Epithelial cell of esophagus (primary cell): ENCODE results near the gene ASPN.

ENCODE experiments used
- DNase-seq: peaks from one replicate; pipeline ENCODE4 v3.0.0; 2010; ENCODE audit warnings: low read depth
- H3K4me3 ChIP-seq: 2 replicates; pipeline ENCODE4 v1.5.1; 2011; ENCODE audit warnings: mild to moderate bottlenecking, low read length, control low read depth
- TF ChIP-seq, protein P1 (sequence below): IDR thresholded peaks from 2 replicates; pipeline ENCODE4 v1.5.1; 2011; ENCODE audit warnings: low read depth, mild to moderate bottlenecking, low read length, control low read depth, inconsistent platforms; ENCODE audit not compliant: insufficient read depth; ENCODE audit errors: missing control alignments

ASPN gene

GRCh38 chr9:92506184-92506857 lies 24.0 kb upstream of the ASPN start:
- H3K4me3 ChIP-seq, result no peak overlapping the region
- TF ChIP-seq, protein P1, sequence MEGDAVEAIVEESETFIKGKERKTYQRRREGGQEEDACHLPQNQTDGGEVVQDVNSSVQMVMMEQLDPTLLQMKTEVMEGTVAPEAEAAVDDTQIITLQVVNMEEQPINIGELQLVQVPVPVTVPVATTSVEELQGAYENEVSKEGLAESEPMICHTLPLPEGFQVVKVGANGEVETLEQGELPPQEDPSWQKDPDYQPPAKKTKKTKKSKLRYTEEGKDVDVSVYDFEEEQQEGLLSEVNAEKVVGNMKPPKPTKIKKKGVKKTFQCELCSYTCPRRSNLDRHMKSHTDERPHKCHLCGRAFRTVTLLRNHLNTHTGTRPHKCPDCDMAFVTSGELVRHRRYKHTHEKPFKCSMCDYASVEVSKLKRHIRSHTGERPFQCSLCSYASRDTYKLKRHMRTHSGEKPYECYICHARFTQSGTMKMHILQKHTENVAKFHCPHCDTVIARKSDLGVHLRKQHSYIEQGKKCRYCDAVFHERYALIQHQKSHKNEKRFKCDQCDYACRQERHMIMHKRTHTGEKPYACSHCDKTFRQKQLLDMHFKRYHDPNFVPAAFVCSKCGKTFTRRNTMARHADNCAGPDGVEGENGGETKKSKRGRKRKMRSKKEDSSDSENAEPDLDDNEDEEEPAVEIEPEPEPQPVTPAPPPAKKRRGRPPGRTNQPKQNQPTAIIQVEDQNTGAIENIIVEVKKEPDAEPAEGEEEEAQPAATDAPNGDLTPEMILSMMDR, result no peak

DNA sequence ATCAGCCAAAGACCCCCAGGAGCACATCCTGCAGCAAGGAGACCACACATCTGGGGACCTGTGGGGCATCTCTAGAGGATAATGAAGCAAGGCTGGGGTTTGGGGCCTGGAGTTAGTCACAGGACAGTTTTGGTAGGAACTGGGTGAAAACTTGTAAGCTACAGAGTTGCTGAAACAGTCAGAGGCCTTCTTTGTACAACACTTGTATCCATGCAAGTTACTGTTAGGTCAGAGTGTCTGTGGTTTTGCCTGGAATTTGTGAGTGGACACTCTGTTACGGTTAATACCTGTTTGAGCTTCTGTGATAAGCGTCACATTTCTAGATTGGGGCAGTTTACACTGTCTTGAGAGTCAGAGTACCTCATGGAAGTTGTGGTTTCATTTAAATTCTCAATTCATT lies 22.6 kb upstream of the ASPN start:
- TF ChIP-seq, protein P1, result no peak
- no peak overlapping the region for H3K4me3 ChIP-seq
- DNase-seq, result no peak

More at GRCh38 chr9:92506184-92506857, 24.0 kb upstream of the ASPN start:
- peak; percentile 95 for DNase-seq

GRCh38 chr9:92503156-92503555 lies 20.9 kb upstream of the ASPN start:
- TF ChIP-seq, protein P1, result no peak
- no peak for DNase-seq

DNA sequence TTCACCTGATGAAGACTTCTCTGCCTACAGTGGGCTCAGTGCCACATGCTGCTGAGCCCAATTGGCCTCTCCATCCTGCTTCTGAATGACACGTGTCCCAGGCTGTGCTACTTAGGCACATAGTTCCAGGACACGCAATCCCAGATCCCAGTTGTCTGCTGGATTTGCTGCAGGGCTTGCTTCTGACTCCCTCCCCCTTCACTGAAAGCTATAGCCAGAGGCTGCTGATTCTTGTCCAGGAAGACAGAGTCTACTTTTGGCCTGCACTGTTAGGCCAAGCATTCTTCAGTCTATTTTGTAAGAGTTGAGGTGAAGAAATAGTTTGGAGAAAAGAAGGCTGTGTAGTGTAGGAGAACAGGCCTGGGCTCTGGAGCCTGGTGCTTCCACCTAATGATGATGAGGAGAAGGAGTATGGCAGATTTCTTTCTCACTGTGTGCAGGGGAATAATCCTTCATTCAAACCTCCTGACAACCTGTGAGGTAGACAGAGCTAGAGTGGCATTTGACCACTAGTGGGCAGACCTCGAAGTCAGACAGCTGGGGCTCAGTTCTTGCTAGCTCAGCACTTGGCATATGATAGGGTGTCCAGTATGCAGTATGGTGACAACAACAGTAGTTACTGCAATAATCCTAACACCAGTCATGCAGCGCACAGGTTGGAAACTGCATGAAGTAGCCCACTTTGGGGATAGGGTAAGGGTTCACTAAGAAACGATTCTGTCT lies 19.5 kb upstream of the ASPN start:
- H3K4me3 ChIP-seq, result no peak overlapping the region
- peak; percentile 62 for DNase-seq
- TF ChIP-seq, protein P1, result peak; percentile 58

More at GRCh38 chr9:92503156-92503555, 20.9 kb upstream of the ASPN start:
- H3K4me3 ChIP-seq, result no peak overlapping the region

DNA sequence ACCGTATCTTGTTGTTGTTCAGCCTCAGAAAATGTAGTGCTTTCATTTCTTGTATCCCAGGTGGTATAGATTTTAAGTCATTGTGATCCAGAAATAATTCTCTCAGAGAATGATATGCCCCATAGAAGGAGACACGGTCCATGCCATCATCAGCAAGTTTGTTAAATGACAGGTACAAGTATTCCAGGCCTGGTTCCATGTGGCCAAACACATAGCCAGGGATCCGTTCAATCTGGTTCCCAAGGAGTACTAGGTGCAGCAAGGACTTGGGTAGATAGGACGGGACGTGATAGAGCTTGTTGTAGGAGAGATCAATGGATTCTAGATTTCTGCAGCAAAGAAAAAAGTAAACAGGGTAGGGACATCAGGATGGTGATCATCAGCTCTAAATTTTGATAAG lies 18.4 kb upstream of the ASPN start:
- TF ChIP-seq, protein P1, result no peak
- H3K4me3 ChIP-seq, result no peak overlapping the region
- no peak for DNase-seq

DNA sequence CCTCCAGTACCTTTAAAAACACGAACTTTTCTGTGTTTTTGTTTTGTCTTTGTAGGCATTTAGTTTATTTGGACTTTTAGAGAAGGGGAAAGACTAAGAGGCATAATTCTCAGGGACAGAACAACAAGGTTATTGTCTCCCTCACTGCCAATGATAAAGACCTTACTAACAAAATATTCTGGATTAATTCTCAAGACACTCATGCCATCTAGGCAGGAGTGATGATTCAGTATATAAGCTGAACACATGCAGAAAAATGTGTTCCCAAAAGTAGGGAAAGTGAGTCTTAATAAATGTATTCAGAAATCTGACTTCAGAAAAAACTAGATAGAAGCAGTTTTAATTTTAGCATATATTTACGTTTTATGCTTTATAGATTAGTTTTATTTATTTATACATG lies 17.4 kb upstream of the ASPN start:
- DNase-seq, result no peak

More for the DNA sequence above, 17.4 kb upstream of the ASPN start:
- TF ChIP-seq, protein P1, result no peak
- H3K4me3 ChIP-seq, result no peak overlapping the region
